ENCODE results near the gene AEN.

DNA sequence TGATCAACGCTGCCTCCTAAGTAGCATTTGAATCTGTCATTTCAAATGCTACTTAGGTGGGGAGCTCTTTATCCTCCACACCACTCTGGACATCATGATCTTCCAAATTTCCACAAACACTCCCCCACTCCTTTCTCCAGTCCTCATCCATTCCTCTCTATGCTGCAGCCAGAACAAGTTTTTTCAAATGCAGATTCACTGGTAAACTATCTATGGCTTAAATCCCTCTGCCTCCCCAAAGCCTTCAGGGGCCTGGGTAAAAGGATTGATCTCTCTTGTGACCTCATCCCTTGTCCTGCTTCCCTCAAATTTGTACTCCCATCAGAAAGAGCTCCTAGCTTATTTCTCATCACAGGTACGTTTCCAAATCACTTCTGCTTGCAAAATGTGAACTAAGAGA lies 1.3 kb upstream of the AEN start:
- TF ChIP-seq, protein P1, sequence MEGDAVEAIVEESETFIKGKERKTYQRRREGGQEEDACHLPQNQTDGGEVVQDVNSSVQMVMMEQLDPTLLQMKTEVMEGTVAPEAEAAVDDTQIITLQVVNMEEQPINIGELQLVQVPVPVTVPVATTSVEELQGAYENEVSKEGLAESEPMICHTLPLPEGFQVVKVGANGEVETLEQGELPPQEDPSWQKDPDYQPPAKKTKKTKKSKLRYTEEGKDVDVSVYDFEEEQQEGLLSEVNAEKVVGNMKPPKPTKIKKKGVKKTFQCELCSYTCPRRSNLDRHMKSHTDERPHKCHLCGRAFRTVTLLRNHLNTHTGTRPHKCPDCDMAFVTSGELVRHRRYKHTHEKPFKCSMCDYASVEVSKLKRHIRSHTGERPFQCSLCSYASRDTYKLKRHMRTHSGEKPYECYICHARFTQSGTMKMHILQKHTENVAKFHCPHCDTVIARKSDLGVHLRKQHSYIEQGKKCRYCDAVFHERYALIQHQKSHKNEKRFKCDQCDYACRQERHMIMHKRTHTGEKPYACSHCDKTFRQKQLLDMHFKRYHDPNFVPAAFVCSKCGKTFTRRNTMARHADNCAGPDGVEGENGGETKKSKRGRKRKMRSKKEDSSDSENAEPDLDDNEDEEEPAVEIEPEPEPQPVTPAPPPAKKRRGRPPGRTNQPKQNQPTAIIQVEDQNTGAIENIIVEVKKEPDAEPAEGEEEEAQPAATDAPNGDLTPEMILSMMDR (IDR thresholded peaks at IDR 0.05 in 4 of 5, conservative IDR thresholded peaks at IDR 0.05 in 1 of 5): no peak
- no peak for TF ChIP-seq POLR2A (IDR thresholded peaks at IDR 0.05)

Data from gastrocnemius medialis (tissue), 4 donors.